Mucosa of stomach (tissue), 1 donor: ENCODE measurements around the gene BOD1.

ENCODE experiments used
- H3K27me3 ChIP-seq: one replicate; pipeline ENCODE4 v1.7.0; 2013; ENCODE audit warnings: mild to moderate bottlenecking, low read length; ENCODE audit not compliant: control insufficient read depth, insufficient read depth
- H3K36me3 ChIP-seq: one replicate; pipeline ENCODE4 v1.7.0; 2013; ENCODE audit warnings: low read length; ENCODE audit not compliant: control insufficient read depth, insufficient read depth
- H3K4me1 ChIP-seq: one replicate; pipeline ENCODE4 v1.7.0; 2013; ENCODE audit warnings: mild to moderate bottlenecking, low read length; ENCODE audit not compliant: control insufficient read depth, insufficient read depth
- H3K4me3 ChIP-seq: one replicate; pipeline ENCODE4 v1.7.0; 2013; ENCODE audit warnings: low read length
- H3K9ac ChIP-seq: one replicate; pipeline ENCODE4 v1.7.0; 2013; ENCODE audit warnings: mild to moderate bottlenecking, low read length, moderate library complexity
- H3K9me3 ChIP-seq: one replicate; pipeline ENCODE4 v1.7.0; 2013; ENCODE audit warnings: mild to moderate bottlenecking, low read length, moderate library complexity; ENCODE audit not compliant: control insufficient read depth
- donor health status: Pancreatic carcinoma.

BOD1 gene

DNA sequence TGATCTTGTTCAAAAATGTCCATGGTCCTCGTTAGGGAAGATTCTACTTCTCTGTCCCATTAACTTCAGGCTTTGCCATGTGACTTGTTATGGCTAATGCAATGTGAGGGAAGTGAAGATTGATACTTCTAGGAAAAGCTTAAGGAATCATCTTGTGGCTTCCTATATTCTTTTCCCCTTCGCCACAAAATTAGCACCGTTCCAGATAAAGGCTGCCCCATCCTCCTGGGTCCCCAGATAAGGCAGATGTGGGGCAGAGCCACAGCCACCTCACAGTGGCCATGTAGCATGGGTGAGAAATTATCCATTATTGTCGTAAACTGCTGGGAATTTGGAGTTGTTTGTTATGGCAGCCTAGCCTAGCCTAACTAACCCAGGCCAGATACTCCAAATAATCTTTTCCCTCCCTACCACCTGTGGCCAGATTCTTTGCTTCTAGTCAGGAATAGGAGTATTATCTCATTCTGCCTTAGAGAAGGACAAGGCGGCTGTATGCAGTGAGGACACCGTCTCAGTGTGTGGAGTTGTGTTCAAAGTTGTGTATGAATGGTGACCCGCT, 31.9 kb upstream of the BOD1 start:
- no peaks in the 10 kb centered on the region for H3K4me1 ChIP-seq
- peaks cover 2% of the 10 kb centered on the region for H3K9me3 ChIP-seq
- H3K36me3 ChIP-seq = no peaks in the 10 kb centered on the region
- H3K4me3 ChIP-seq = no peak overlapping the region
- peaks cover 7% of the 10 kb centered on the region for H3K27me3 ChIP-seq
- no peak overlapping the region for H3K9ac ChIP-seq

DNA sequence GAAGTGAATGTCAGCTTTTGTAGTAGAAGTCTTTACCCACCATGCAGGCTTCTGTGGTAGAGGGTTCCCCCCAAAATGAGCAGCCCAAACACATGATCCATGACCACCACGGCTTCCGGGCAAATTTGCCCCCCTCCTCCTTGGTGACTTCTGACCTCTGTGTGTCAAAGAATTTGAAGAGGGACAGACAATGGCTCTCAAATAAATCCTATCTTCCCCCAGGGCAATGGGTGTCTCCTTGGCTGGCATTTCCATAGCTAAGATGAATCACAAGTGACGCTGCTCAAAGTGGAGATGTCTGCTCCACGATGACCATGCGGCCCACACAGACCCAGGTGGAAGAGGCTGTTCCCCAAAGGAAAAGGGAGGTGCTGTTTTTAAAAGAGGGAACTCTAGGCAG, 30.2 kb upstream of the BOD1 start:
- Histone ChIP-seq H3K9me3 (no peaks in the 10 kb centered on the region), H3K27me3 (peaks cover 7% of the 10 kb centered on the region), H3K4me1 (no peaks in the 10 kb centered on the region), H3K9ac (no peak overlapping the region), H3K4me3 (no peak overlapping the region), H3K36me3 (no peaks in the 10 kb centered on the region)

DNA sequence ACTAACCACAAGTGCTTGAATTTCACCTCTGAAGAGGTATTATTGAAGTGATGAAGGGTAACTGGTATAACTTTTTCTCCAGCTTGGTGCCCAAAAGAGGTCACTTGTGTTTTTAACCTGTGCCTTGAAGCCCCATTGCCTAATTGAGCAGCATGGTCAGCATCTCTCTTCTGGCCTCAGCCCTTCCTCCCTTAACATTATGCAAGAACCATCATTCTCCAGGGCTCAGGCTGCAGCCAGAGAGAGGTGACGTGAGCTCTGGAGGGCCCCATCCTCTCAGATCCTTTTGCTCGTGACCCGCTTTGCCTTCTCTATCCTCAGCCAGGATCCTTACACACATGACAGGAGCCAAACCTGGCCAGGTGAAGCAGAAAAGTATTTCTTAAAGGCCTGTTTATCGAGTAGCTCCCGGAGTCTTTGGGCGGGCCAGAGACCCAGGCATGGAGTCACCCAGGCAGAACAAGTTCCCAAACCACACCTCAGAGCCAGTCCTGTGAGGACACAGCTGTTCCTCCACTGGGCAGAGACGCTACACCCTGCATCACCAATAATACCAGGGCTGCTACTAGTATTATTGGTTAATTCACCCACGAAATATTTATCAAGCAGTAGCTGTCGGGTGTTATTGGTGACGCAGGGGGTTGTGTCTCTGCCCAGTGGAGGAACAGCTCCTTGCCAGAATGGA, 29.6 kb upstream of the BOD1 start:
- no peak overlapping the region for H3K9ac ChIP-seq
- no peak overlapping the region for H3K4me3 ChIP-seq
- H3K9me3 ChIP-seq = no peaks in the 10 kb centered on the region
- peaks cover 7% of the 10 kb centered on the region for H3K27me3 ChIP-seq
- H3K4me1 ChIP-seq = no peaks in the 10 kb centered on the region
- no peaks in the 10 kb centered on the region for H3K36me3 ChIP-seq

DNA sequence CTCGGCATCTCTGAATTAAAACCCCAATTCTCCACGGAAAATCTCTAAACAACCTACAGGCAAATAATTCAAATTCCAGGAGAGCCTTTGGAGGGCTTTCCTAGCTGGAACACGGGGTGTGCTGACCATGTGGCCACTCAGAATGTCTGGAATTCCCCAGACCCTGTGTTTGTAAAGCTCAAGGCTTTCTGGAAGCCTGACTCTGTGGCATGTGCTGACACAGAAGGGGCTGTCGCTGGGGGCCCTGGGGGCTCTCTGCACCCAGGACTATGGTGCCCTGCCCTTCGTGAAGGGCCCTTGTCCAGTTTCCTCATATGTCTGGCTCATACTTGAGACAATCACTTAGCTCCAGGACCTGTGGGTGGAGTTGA, 29.0 kb upstream of the BOD1 start:
- H3K27me3 ChIP-seq = peaks cover 7% of the 10 kb centered on the region
- H3K4me3 ChIP-seq = no peak overlapping the region
- H3K9ac ChIP-seq = no peak overlapping the region
- H3K4me1 ChIP-seq = no peaks in the 10 kb centered on the region
- H3K9me3 ChIP-seq = no peaks in the 10 kb centered on the region
- H3K36me3 ChIP-seq = no peaks in the 10 kb centered on the region

DNA sequence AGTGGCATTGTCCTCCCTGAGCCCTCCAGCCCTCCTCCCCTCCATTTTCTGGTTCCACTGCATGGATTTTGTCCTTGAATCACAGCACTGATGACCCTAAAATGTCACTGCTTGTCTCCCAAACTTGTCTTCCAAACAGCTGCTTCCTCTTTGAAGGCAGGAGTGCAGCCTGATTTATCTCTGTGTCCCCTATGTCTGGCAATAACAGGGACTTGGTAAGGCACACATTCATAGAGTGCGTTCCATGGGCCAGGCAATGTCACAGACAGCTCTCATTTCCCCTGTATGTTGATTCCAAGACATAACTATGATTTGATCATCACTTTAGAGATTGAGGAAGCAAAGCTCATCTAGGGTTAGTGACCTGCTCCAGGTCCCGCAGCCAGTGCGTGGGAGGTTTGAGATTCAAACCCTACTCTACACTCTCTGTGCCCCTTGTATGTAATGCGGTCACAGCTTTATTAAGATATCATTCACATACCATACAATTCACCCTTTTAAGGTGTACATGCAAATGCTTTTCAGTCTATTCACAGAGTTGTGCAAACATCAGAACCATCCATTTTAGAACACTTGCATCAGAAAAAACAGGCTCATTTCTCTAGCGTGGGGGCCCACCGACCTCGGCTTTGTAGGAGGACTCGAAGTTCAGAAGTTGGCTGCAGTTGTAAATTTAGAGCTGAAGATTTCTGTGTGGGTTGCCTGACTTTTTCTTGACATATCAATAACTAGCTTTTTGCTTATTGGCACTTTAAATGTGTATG, 28.4 kb upstream of the BOD1 start:
- no peak overlapping the region for H3K9ac ChIP-seq
- peaks cover 7% of the 10 kb centered on the region for H3K27me3 ChIP-seq
- no peaks in the 10 kb centered on the region for H3K36me3 ChIP-seq
- no peaks in the 10 kb centered on the region for H3K9me3 ChIP-seq
- no peaks in the 10 kb centered on the region for H3K4me1 ChIP-seq
- no peak overlapping the region for H3K4me3 ChIP-seq

DNA sequence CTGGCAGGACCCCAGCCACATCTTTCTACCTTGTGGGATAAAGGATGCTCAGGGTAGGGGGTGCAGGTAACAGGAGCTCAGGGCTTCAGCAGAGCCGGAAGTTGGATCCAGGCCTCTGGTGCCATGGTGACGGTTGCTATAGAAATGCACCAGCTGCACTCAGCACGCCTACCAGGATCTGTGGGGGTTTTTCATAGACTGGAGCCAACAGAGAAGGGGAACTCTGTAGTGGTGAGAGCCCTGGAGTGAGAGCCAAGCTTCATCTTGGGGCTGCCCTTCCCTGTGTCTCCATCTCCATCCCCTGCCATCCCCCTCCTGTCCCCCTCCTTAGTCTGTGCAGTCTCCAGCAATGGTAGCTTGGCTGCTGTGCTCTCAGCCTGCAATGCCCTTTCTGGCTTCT, 27.5 kb upstream of the BOD1 start:
- Histone ChIP-seq H3K4me3 (no peak overlapping the region), H3K36me3 (no peaks in the 10 kb centered on the region), H3K9ac (no peak overlapping the region), H3K9me3 (no peaks in the 10 kb centered on the region), H3K4me1 (no peaks in the 10 kb centered on the region), H3K27me3 (peaks cover 7% of the 10 kb centered on the region)

DNA sequence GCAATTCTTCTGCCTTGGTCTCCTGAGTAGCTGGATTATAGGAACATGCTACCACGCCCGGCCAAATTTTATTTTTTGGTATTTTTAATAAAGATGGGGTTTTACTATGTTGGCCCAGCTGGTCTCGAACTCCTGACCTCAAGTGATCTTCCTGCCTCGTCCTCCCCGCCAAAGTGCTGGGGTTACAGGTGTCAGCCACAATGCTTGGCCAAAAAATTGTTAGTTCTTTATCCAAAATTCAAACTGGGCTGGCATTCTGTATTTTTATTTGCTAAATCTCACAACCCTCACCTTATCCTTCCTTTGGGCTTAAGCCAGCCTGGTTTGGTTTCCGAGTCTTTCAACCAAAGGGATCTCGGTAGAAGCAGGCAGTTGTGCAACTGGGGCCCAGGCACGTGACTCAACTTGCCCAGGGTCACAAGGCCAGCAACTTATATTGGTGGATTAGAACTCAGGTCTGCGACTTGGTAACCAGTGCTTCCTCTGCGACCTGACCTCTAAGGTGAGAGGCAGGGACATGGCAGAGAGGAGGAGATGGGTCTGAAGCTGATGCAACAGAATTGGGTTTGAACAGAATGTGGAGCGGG, 26.5 kb upstream of the BOD1 start:
- peaks cover 7% of the 10 kb centered on the region for H3K27me3 ChIP-seq
- H3K4me1 ChIP-seq = no peaks in the 10 kb centered on the region
- H3K9me3 ChIP-seq = no peaks in the 10 kb centered on the region
- no peak overlapping the region for H3K4me3 ChIP-seq
- no peak overlapping the region for H3K9ac ChIP-seq
- H3K36me3 ChIP-seq = no peaks in the 10 kb centered on the region

DNA sequence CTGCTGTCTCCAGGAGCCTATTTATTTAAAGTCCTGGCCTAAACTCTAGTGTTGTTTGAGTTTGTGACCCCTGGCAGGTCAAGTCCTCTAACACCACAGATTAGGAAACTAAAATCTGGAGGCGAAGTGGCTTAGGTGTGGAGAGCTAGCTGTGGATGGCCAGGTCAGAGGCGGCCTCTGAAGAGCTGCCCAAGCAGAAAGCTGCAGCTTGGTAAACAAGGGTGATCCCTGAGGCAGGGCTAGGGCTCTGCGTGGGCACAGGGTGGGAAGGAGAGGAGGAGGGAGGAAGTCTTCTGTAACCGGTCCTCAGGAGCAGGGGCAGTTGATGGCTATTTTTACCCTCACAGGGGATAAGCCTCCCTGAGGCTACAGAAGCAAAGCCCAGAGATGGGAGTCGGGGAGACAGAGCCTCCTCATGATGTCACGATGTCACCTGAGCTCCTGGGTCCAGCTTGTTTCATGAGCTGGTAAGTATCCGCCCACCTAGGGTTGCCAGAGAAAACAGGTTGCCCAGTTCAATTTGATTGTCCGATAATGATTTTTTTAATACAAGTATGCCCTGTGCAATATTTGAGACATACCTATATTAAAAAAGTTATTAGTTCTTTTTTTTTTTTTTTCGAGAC, 25.9 kb upstream of the BOD1 start:
- no peaks in the 10 kb centered on the region for H3K4me1 ChIP-seq
- H3K4me3 ChIP-seq = no peak overlapping the region
- H3K9ac ChIP-seq = no peak overlapping the region
- no peaks in the 10 kb centered on the region for H3K9me3 ChIP-seq
- H3K27me3 ChIP-seq = peaks cover 7% of the 10 kb centered on the region
- H3K36me3 ChIP-seq = no peaks in the 10 kb centered on the region

DNA sequence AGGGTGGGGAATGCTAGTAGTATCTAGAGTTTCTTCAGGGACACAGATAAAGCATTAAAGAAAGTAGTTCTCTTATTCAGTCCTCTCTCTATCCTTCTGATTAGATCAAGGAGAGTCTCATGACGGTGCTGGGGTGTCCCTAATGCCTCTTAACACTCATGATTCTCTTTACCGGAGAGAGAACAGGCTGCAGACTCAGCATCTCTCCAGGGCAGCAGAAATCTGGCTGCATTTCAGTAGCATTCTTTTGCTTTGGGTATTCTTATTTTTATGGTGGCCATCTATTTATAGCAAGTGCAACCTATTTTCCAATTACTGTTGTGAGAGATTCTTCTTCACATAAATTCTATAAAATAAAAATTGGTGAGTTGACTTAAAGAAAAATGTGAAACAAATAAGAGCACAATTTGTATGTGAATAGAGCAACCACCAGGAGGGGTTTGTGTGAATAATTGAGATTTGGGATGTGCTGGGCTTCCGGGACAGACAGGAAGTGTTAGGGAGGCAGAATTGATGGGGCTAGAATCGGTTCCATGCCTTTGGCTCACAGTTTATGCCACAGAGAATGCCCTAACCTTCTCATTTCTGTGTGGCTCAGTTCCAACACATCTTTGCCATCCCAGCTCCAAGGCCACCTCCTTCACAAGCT, 23.8 kb upstream of the BOD1 start:
- Histone ChIP-seq H3K4me3 (no peak overlapping the region), H3K36me3 (no peaks in the 10 kb centered on the region), H3K9ac (no peak overlapping the region), H3K4me1 (no peaks in the 10 kb centered on the region), H3K27me3 (peaks cover 1% of the 10 kb centered on the region), H3K9me3 (no peaks in the 10 kb centered on the region)

DNA sequence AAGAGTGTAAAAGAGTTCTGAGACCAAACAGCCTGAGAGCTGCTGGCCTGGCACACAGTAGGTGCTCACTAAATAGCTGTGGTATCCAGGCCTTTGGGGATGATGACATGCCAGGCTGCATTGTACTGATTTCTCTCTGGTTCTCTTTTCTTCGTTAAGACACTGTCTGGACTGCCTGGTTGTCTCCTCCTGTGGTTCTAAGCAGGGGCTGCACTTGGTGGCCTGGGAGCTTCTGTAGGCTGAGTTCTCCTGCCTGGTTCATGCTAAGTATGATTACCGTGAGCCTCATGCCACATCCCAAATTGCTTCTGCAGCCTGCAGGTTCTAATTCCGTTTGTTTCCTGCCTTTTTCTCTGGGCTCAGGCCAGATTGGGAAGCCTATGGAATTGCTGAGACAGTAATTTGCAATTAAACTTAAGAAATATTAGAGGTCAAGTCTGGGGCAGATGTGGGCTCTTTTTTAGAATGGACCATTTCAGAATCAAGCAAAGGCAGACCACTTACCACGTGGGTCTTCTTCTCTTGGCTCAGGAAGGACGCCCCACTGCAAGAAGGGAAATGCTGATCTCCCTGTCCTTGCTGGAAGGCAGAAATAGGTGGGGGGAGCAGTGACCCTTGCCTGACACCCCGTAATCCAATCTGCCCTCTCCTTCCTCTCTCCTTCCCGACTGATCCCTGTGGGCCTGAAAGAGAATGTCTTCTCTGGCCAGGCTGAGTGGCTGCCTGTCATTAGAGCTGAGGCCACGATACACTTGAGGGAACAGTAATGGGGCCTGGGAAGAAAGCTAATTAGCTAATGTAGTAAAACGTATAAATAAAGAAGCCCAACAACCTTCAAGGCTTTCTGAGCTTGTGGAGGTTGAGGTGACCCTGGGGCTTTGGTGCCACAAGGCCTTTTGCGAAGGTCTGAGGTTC, 21.9 kb upstream of the BOD1 start:
- Histone ChIP-seq H3K4me1 (no peaks in the 10 kb centered on the region), H3K27me3 (no peaks in the 10 kb centered on the region), H3K9ac (no peak overlapping the region), H3K9me3 (no peaks in the 10 kb centered on the region), H3K4me3 (no peak overlapping the region), H3K36me3 (no peaks in the 10 kb centered on the region)

DNA sequence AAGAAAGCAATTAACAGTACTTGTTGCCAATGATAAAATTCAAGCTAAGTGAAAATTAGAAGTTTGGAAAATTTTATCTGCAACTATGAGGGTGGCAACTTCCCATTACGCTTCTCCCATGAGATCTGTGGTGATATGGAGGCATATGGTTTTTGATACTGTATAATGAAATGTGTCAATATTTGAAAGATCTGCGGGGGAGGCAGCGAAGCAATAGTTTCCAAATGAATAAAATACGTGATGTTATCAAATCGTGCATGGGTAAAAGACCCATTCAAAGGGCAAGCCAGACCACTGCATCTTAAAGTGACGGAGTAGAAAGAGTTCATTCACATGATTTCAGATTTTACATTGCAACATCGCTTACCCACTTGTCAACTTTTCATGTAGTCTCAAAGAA, 20.9 kb upstream of the BOD1 start:
- Histone ChIP-seq H3K27me3 (no peaks in the 10 kb centered on the region), H3K36me3 (no peaks in the 10 kb centered on the region), H3K9ac (no peak overlapping the region), H3K4me3 (no peak overlapping the region), H3K9me3 (no peaks in the 10 kb centered on the region), H3K4me1 (no peaks in the 10 kb centered on the region)
